Thyroid gland (tissue), 4 donors: ENCODE data around the gene RADIL.

Experiments
- CTCF ChIP-seq, 6 experiments: fragments of 200-600 bp in 3 of 6; fragments of 450-650 bp in 3 of 6; sonication (generic) in 3 of 6; IDR thresholded peaks; one replicate each; pipeline ENCODE4 v1.5.1; 2016 to 2019; ENCODE audit warnings: antibody characterized with exemption in 6 of 6, mild to moderate bottlenecking in 2 of 6, inconsistent platforms in 1 of 6, moderate library complexity in 1 of 6
- POLR2A ChIP-seq, 2 donors: fragments of 450-650 bp; IDR thresholded peaks; one replicate each; pipeline ENCODE4 v1.6.1; 2017; ENCODE audit warnings: antibody characterized with exemption in 2 of 2, mild to moderate bottlenecking in 2 of 2, moderate library complexity in 1 of 2

GRCh38 chr7:4794591-4795350 lies 88.7 kb downstream of the RADIL start:
- TF ChIP-seq CTCF (IDR thresholded peaks at IDR 0.05) (no peak), POLR2A (IDR thresholded peaks at IDR 0.05) (no peak)
